Adrenal gland (tissue), 5 donors: ENCODE results near the gene NEK8.

ENCODE experiments used
- CTCF ChIP-seq, 6 experiments: fragments of 450-650 bp in 4 of 6; fragments of 200-600 bp in 2 of 6; sonication (generic) in 1 of 6; IDR thresholded peaks; 1 replicate in 5 of 6; 2 replicates in 1 of 6; pipeline versions ENCODE4 v1.5.1 to v1.8.0; 2016 to 2021; ENCODE audit warnings: antibody characterized with exemption in 6 of 6, mild to moderate bottlenecking in 2 of 6, moderate library complexity in 1 of 6
- POLR2A ChIP-seq, 2 donors: fragments of 450-650 bp; IDR thresholded peaks; one replicate each; pipeline ENCODE4 v1.6.1; 2017; ENCODE audit warnings: antibody characterized with exemption in 2 of 2, mild to moderate bottlenecking in 2 of 2, moderate library complexity in 1 of 2
- donor health status: DM: no; HTN: no; CAD: no.

GRCh38 chr17:28725166-28725659, 3.4 kb upstream of the NEK8 start:
- no peak for TF ChIP-seq CTCF (IDR thresholded peaks at IDR 0.05)
- TF ChIP-seq POLR2A (IDR thresholded peaks at IDR 0.05): no peak
